Esophagus squamous epithelium (tissue), 4 donors: ENCODE measurements around the gene ZG16.

Source experiments
- POLR2A ChIP-seq, 4 donors: fragments of 450-650 bp; IDR thresholded peaks; one replicate each; pipeline ENCODE4 v1.6.1; 2017; ENCODE audit warnings: antibody characterized with exemption in 4 of 4, mild to moderate bottlenecking in 4 of 4, moderate library complexity in 3 of 4
- TF ChIP-seq, protein P1 (sequence below), 6 experiments: fragments of 450-650 bp in 4 of 6; fragments of 200-600 bp in 2 of 6; sonication (generic) in 2 of 6; IDR thresholded peaks; one replicate each; pipeline ENCODE4 v1.5.1; 2016 to 2019; ENCODE audit warnings: antibody characterized with exemption in 6 of 6, mild to moderate bottlenecking in 4 of 6, moderate library complexity in 4 of 6

DNA sequence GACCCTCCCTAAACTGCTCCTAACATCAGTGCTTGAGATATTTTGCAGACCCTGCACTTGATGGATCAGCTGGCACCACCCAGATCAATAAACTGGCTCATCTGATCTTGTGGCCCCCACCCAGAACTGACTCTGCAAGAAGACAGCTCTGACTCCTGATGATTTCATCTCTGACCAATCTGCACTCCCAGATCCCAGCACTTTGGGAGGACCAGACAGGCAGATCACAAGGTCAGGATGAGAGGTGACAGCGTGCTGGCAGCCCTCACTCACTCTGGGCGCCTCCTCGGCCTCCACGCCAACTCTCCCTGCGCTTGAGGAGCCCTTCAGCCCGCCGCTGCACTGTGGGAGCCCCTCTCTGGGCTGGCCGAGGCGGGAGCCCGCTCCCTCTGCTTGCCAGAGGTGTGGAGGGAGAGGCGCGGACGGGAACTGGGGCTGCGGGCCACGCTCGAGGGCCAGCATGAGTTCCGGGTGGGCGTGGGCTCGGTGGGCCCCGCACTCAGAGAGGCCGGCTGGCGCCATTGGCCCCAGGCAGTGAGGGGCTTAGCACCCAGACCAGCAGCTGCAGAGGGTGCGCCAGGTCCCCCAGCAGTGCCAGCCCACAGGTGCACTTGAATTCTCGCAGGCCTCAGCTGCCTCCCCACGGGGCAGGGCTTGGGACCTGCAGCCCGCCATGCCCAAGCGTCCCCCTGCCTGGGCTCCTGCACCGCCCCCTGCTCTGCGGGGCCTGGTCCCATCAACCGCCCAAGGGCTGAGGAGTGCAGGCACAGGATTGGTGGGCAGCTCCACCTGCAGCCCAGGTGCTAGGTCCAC, 29.9 kb upstream of the ZG16 start:
- TF ChIP-seq POLR2A (IDR thresholded peaks at IDR 0.05) = no peak
- TF ChIP-seq, protein P1, sequence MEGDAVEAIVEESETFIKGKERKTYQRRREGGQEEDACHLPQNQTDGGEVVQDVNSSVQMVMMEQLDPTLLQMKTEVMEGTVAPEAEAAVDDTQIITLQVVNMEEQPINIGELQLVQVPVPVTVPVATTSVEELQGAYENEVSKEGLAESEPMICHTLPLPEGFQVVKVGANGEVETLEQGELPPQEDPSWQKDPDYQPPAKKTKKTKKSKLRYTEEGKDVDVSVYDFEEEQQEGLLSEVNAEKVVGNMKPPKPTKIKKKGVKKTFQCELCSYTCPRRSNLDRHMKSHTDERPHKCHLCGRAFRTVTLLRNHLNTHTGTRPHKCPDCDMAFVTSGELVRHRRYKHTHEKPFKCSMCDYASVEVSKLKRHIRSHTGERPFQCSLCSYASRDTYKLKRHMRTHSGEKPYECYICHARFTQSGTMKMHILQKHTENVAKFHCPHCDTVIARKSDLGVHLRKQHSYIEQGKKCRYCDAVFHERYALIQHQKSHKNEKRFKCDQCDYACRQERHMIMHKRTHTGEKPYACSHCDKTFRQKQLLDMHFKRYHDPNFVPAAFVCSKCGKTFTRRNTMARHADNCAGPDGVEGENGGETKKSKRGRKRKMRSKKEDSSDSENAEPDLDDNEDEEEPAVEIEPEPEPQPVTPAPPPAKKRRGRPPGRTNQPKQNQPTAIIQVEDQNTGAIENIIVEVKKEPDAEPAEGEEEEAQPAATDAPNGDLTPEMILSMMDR (IDR thresholded peaks at IDR 0.05) = no peak
